ENCODE data around the gene CEP70. TPM values are rescaled to one million over a fixed set of nuclear protein-coding genes. Genes with fewer than 3 reads are reported as not detected.
A peak's percentile ranks its signal among the peaks of the same experiment; 100 is the strongest.

The CEP70 gene
- total and polyA plus RNA-seq, 2 of the 13 experiments (the other 11 are each of a cell fraction or from before 2014, with no cell fraction given): 4.0 to 22.3 TPM

DNA sequence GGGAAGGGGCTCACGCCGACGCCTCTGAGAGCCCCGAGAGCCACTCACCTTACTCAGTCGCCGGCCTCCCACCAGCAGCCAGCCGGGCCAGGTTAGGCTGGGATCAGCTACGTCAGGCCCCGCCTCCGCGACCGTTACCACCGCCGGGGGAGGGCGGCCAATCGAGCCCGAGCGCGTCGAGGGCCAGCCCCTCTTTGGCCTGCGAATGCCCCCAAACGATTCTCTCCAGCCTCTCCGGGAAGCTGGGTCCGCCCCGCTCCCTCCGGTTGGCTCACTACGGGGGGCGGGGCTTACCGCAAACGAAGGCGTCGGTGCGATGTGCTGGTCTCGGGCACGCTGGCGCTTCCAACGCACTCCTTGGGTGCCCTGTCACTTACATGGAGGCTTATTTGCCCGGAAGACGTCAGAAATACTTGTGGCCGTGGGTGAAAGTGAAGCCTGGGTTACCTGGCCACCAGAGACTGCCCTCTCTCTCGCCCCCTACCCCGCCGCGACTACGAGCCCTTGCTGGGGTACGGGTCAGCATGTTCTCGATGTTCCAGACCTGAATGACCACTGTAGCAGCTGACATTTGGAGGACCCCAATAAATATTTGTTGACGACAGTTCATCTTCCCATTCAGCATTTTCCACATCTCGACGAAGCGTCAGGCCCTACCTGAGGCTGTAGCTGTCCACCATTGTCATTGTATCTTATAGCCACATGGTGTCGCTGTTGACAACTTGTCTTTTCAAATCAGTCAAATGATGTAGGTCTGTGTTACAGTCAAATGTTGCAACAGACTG lies at the start of gene CEP70 (continued):
- TF ChIP-seq, protein P1, sequence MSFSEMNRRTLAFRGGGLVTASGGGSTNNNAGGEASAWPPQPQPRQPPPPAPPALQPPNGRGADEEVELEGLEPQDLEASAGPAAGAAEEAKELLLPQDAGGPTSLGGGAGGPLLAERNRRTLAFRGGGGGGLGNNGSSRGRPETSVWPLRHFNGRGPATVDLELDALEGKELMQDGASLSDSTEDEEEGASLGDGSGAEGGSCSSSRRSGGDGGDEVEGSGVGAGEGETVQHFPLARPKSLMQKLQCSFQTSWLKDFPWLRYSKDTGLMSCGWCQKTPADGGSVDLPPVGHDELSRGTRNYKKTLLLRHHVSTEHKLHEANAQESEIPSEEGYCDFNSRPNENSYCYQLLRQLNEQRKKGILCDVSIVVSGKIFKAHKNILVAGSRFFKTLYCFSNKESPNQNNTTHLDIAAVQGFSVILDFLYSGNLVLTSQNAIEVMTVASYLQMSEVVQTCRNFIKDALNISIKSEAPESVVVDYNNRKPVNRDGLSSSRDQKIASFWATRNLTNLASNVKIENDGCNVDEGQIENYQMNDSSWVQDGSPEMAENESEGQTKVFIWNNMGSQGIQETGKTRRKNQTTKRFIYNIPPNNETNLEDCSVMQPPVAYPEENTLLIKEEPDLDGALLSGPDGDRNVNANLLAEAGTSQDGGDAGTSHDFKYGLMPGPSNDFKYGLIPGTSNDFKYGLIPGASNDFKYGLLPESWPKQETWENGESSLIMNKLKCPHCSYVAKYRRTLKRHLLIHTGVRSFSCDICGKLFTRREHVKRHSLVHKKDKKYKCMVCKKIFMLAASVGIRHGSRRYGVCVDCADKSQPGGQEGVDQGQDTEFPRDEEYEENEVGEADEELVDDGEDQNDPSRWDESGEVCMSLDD (CRISPR knock-in tag; IDR thresholded peaks at IDR 0.05; ENCODE audit: borderline replicate concordance): no peak
- TF ChIP-seq, protein P2, sequence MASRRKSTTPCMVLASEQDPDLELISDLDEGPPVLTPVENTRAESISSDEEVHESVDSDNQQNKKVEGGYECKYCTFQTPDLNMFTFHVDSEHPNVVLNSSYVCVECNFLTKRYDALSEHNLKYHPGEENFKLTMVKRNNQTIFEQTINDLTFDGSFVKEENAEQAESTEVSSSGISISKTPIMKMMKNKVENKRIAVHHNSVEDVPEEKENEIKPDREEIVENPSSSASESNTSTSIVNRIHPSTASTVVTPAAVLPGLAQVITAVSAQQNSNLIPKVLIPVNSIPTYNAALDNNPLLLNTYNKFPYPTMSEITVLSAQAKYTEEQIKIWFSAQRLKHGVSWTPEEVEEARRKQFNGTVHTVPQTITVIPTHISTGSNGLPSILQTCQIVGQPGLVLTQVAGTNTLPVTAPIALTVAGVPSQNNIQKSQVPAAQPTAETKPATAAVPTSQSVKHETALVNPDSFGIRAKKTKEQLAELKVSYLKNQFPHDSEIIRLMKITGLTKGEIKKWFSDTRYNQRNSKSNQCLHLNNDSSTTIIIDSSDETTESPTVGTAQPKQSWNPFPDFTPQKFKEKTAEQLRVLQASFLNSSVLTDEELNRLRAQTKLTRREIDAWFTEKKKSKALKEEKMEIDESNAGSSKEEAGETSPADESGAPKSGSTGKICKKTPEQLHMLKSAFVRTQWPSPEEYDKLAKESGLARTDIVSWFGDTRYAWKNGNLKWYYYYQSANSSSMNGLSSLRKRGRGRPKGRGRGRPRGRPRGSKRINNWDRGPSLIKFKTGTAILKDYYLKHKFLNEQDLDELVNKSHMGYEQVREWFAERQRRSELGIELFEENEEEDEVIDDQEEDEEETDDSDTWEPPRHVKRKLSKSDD (CRISPR knock-in tag; IDR thresholded peaks at IDR 0.05; ENCODE audit: low read depth): no peak; the same call in 1 of the 2 replicates
- TF ChIP-seq, protein P3, sequence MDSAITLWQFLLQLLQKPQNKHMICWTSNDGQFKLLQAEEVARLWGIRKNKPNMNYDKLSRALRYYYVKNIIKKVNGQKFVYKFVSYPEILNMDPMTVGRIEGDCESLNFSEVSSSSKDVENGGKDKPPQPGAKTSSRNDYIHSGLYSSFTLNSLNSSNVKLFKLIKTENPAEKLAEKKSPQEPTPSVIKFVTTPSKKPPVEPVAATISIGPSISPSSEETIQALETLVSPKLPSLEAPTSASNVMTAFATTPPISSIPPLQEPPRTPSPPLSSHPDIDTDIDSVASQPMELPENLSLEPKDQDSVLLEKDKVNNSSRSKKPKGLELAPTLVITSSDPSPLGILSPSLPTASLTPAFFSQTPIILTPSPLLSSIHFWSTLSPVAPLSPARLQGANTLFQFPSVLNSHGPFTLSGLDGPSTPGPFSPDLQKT (CRISPR knock-in tag; IDR thresholded peaks at IDR 0.05; ENCODE audit: borderline replicate concordance): 0 out of 2 replicates have a peak, but pooled peaks have one; percentile 36
- TF ChIP-seq RFXAP (CRISPR knock-in tag; IDR thresholded peaks at IDR 0.05; ENCODE audit: borderline replicate concordance) (peak; percentile 62; the same call in 1 of the 2 replicates), NR2F6 (IDR thresholded peaks at IDR 0.05) (no peak), NR2F6 (CRISPR knock-in tag; IDR thresholded peaks at IDR 0.05) (0 out of 2 replicates have a peak, but pooled peaks have one; percentile 39), MIXL1 (CRISPR knock-in tag; IDR thresholded peaks at IDR 0.05) (peak; percentile 73), NFKBIZ (CRISPR knock-in tag; IDR thresholded peaks at IDR 0.05) (peak; percentile 36; the same call in 1 of the 2 replicates), ZC3H13 (CRISPR knock-in tag; IDR thresholded peaks at IDR 0.05) (peak; percentile 76; the same call in 1 of the 2 replicates), CBX5 (CRISPR knock-in tag; IDR thresholded peaks at IDR 0.05; ENCODE audit: borderline replicate concordance) (no peak), MBD4 (IDR thresholded peaks at IDR 0.05; ENCODE audit: borderline replicate concordance, low read length) (no peak), PAX8 (CRISPR knock-in tag; IDR thresholded peaks at IDR 0.05; ENCODE audit: borderline replicate concordance) (no peak), ZNF160 (CRISPR knock-in tag; IDR thresholded peaks at IDR 0.05) (no peak), ZSCAN25 (CRISPR knock-in tag; IDR thresholded peaks at IDR 0.05) (no peak), KDM6A (CRISPR knock-in tag; IDR thresholded peaks at IDR 0.05; ENCODE audit: low read depth) (no peak)
- TF ChIP-seq, protein P4, sequence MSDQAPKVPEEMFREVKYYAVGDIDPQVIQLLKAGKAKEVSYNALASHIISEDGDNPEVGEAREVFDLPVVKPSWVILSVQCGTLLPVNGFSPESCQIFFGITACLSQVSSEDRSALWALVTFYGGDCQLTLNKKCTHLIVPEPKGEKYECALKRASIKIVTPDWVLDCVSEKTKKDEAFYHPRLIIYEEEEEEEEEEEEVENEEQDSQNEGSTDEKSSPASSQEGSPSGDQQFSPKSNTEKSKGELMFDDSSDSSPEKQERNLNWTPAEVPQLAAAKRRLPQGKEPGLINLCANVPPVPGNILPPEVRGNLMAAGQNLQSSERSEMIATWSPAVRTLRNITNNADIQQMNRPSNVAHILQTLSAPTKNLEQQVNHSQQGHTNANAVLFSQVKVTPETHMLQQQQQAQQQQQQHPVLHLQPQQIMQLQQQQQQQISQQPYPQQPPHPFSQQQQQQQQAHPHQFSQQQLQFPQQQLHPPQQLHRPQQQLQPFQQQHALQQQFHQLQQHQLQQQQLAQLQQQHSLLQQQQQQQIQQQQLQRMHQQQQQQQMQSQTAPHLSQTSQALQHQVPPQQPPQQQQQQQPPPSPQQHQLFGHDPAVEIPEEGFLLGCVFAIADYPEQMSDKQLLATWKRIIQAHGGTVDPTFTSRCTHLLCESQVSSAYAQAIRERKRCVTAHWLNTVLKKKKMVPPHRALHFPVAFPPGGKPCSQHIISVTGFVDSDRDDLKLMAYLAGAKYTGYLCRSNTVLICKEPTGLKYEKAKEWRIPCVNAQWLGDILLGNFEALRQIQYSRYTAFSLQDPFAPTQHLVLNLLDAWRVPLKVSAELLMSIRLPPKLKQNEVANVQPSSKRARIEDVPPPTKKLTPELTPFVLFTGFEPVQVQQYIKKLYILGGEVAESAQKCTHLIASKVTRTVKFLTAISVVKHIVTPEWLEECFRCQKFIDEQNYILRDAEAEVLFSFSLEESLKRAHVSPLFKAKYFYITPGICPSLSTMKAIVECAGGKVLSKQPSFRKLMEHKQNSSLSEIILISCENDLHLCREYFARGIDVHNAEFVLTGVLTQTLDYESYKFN (CRISPR knock-in tag; conservative IDR thresholded peaks at IDR 0.05): 0 out of 2 replicates have a peak, but pooled peaks have one; percentile 15
